ENCODE data around the gene UGT1A7. TPM values are rescaled to one million over a fixed set of nuclear protein-coding genes. Genes with fewer than 3 reads are reported as not detected.
A peak's percentile ranks its signal among the peaks of the same experiment; 100 is the strongest.

Gene UGT1A7
- polyA plus RNA-seq, 3 donors = not detected

DNA sequence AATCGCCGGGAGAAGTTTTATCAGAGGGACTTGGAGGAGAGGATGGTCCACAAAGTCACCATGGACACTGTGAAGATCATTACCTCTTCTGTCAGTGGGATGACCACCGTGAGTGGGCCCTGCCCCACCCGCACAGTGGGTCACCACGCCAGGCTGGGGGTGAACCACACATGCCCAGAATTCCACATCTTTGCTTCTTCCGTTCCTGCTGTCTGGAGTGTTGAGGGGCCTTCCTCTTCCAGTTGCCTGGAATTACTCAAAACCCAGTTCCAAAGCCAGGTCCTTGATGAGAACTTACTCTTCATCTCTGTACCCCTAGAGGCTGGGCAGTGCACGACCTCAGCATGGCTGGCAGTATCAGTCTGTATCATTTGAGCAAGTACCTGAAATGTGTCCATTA lies 118.5 kb downstream of the UGT1A7 start:
- no peak overlapping the region for H3K9ac ChIP-seq (ENCODE audit: insufficient read depth, low read length, poor library complexity, severe bottlenecking)
- no peak for DNase-seq
- no peaks in the 10 kb centered on the region for H3K79me2 ChIP-seq (ENCODE audit: insufficient read depth, low read length)
- no peaks in the 10 kb centered on the region for H3K27me3 ChIP-seq (ENCODE audit: control insufficient read depth in 2 of 2, insufficient read depth in 2 of 2, low read length in 2 of 2)
- H3K27ac ChIP-seq (ENCODE audit: low read depth in 1 of 2, low read length in 2 of 2) = no peak overlapping the region
- Mint-ChIP-seq H3K9me3 (peaks cover 0 to 3% (median 0%) of the 10 kb centered on the region in 7 donors), H3K27me3 (ENCODE audit: low read depth in 3 of 3) (peaks cover 3 to 10% (median 8%) of the 10 kb centered on the region in 3 donors), H3K4me1 (no peaks in the 10 kb centered on the region), H3K4me3 (no peak overlapping the region), H3K36me3 (no peaks in the 10 kb centered on the region), H3K27ac (peak overlapping the region in 1 of 7 donors; percentile 55)
- no peak overlapping the region for H2AFZ ChIP-seq (ENCODE audit: insufficient read depth, low read depth, low read length, poor library complexity, severe bottlenecking)
- H3K4me2 ChIP-seq (replicated peaks; ENCODE audit: extremely low read depth, low read length, poor library complexity, severe bottlenecking) = no peak overlapping the region
- WGBS (ENCODE audit: insufficient coverage) = 90% methylated on average over 6 of the region's 7 CpGs
- no peaks in the 10 kb centered on the region for H3K36me3 ChIP-seq (replicated peaks in 1 of 2; ENCODE audit: control insufficient read depth in 1 of 2, insufficient read depth in 2 of 2, low read length in 2 of 2)
- no peaks in the 10 kb centered on the region for H3K9me3 ChIP-seq (replicated peaks in 1 of 2; ENCODE audit: control insufficient read depth in 1 of 2, insufficient read depth in 1 of 2, low read length in 2 of 2)
- no peaks in the 10 kb centered on the region for H4K20me1 ChIP-seq (ENCODE audit: insufficient read depth, low read length)
- intact Hi-C loops (cut with micrococcal nuclease) = no loop called here
- H3K4me1 ChIP-seq (ENCODE audit: control insufficient read depth in 1 of 2, insufficient read depth in 2 of 2, low read length in 2 of 2) = no peaks in the 10 kb centered on the region
- TF ChIP-seq, protein P1, sequence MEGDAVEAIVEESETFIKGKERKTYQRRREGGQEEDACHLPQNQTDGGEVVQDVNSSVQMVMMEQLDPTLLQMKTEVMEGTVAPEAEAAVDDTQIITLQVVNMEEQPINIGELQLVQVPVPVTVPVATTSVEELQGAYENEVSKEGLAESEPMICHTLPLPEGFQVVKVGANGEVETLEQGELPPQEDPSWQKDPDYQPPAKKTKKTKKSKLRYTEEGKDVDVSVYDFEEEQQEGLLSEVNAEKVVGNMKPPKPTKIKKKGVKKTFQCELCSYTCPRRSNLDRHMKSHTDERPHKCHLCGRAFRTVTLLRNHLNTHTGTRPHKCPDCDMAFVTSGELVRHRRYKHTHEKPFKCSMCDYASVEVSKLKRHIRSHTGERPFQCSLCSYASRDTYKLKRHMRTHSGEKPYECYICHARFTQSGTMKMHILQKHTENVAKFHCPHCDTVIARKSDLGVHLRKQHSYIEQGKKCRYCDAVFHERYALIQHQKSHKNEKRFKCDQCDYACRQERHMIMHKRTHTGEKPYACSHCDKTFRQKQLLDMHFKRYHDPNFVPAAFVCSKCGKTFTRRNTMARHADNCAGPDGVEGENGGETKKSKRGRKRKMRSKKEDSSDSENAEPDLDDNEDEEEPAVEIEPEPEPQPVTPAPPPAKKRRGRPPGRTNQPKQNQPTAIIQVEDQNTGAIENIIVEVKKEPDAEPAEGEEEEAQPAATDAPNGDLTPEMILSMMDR (IDR thresholded peaks at IDR 0.05) = no peak
- no peak overlapping the region for H3K4me3 ChIP-seq (replicated peaks in 1 of 3; ENCODE audit: low read depth in 2 of 3, low read length in 3 of 3)

DNA sequence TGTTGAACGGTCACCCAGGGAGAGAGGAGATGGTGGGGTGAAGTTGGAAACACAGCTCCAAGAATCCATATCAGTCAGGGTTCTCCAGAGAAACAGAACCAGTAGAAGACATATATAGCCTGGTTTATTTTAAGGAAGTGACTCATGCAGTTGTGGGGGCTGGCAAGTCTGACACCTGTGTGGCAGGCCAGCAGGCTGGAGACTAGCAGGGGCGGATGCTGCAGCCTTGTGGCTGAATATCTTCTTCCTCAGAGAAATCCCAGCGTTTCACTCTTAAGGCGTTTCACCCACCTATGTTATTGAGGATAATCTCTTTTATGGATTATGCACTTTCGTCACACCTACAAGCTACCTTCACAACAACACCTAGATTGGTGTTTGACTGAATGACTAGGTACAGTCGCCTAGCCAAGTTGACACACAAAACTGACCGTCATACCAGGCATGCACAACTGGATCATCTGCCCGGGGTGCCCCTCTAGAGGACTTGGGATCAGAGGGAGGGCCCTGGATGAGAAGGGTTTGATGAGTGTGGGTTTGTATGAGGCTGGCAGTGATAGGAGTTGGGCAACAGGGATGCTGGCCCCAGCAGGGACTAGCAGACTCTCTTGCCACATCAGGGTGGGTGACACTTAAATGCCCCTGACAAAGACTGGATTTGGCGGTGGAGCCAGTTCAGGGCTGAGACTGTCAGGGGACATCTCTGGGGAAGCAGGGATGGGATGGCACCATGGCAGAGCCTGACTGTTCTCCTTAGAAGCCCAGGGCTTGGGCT lies 119.8 kb downstream of the UGT1A7 start:
- no peaks in the 10 kb centered on the region for H3K36me3 ChIP-seq (replicated peaks in 1 of 2; ENCODE audit: control insufficient read depth in 1 of 2, insufficient read depth in 2 of 2, low read length in 2 of 2)
- peaks cover 3 to 10% (median 8%) of the 10 kb centered on the region in 3 donors for H3K27me3 Mint-ChIP-seq (ENCODE audit: low read depth in 3 of 3)
- DNase-seq = no peak
- peak overlapping the region in 1 of 7 donors; percentile 72 for H3K27ac Mint-ChIP-seq
- TF ChIP-seq, protein P1 (IDR thresholded peaks at IDR 0.05) = no peak
- no peak overlapping the region for H3K4me3 ChIP-seq (replicated peaks in 1 of 3; ENCODE audit: low read depth in 2 of 3, low read length in 3 of 3)
- no peaks in the 10 kb centered on the region for H3K9me3 ChIP-seq (replicated peaks in 1 of 2; ENCODE audit: control insufficient read depth in 1 of 2, insufficient read depth in 1 of 2, low read length in 2 of 2)
- no peak overlapping the region for H2AFZ ChIP-seq (ENCODE audit: insufficient read depth, low read depth, low read length, poor library complexity, severe bottlenecking)
- no peak overlapping the region for H3K4me2 ChIP-seq (replicated peaks; ENCODE audit: extremely low read depth, low read length, poor library complexity, severe bottlenecking)
- H4K20me1 ChIP-seq (ENCODE audit: insufficient read depth, low read length) = no peaks in the 10 kb centered on the region
- no peak overlapping the region for H3K4me3 Mint-ChIP-seq
- intact Hi-C loops (cut with micrococcal nuclease) = no loop called here
- H3K9me3 Mint-ChIP-seq = peaks cover 0 to 3% (median 0%) of the 10 kb centered on the region in 7 donors
- H3K36me3 Mint-ChIP-seq = no peaks in the 10 kb centered on the region
- no peak overlapping the region for H3K27ac ChIP-seq (ENCODE audit: low read depth in 1 of 2, low read length in 2 of 2)
- WGBS (ENCODE audit: insufficient coverage) = 100% methylated on average over 3 of the region's 9 CpGs
- H3K4me1 ChIP-seq (ENCODE audit: control insufficient read depth in 1 of 2, insufficient read depth in 2 of 2, low read length in 2 of 2) = no peaks in the 10 kb centered on the region
- no peaks in the 10 kb centered on the region for H3K27me3 ChIP-seq (ENCODE audit: control insufficient read depth in 2 of 2, insufficient read depth in 2 of 2, low read length in 2 of 2)
- no peaks in the 10 kb centered on the region for H3K79me2 ChIP-seq (ENCODE audit: insufficient read depth, low read length)
- no peaks in the 10 kb centered on the region for H3K4me1 Mint-ChIP-seq
- no peak overlapping the region for H3K9ac ChIP-seq (ENCODE audit: insufficient read depth, low read length, poor library complexity, severe bottlenecking)

All from CD14-positive monocyte (primary cell).